ENCODE results near the gene CEBPZOS. TPM values are rescaled to one million over a fixed set of nuclear protein-coding genes. Genes with fewer than 3 reads are reported as not detected.

Gene CEBPZOS
- total RNA-seq, 3 donors from 2014 or later (not counting 1 experiment from before 2014, with no cell fraction given): 30.3 to 37.0 (median 30.9) TPM

GRCh38 chr2:37156857-37157714 lies 39.2 kb upstream of the CEBPZOS start, which contains the start of gene EIF2AK2:
Gene EIF2AK2 (minus strand): TSS chr2:37156980. CDS start chr2:37147806, 9,174 bp downstream.
- H3K4me3 Mint-ChIP-seq: peak within 1 kb of the TSS; percentile 94
- intact Hi-C loops (cut with micrococcal nuclease): loop anchor here (2.0 to 10.0 kb wide), 2 partner anchors 40 to 718 kb away; partner anchors contain the start of gene CEBPZOS
- Histone ChIP-seq H3K27ac (ENCODE audit: low read length) (peak within 1 kb of the TSS; percentile 63), H3K9me3 (ENCODE audit: control insufficient read depth, insufficient read depth, low read length) (no peaks in the 10 kb centered on the region), H3K4me1 (ENCODE audit: control insufficient read depth, insufficient read depth, low read length) (peaks cover 19% of the 10 kb centered on the region), H3K36me3 (ENCODE audit: control insufficient read depth, insufficient read depth, low read length) (peaks cover 3% of the 10 kb centered on the region), H3K4me3 (ENCODE audit: low read length) (peak within 1 kb of the TSS; percentile 87), H3K27me3 (ENCODE audit: control insufficient read depth, insufficient read depth, low read length) (no peaks in the 10 kb centered on the region)
- peak within 1 kb of the TSS; percentile 87 to 89 for H3K27ac Mint-ChIP-seq
- H3K36me3 Mint-ChIP-seq: no peaks in the 10 kb centered on the region
- TF ChIP-seq, protein P1, sequence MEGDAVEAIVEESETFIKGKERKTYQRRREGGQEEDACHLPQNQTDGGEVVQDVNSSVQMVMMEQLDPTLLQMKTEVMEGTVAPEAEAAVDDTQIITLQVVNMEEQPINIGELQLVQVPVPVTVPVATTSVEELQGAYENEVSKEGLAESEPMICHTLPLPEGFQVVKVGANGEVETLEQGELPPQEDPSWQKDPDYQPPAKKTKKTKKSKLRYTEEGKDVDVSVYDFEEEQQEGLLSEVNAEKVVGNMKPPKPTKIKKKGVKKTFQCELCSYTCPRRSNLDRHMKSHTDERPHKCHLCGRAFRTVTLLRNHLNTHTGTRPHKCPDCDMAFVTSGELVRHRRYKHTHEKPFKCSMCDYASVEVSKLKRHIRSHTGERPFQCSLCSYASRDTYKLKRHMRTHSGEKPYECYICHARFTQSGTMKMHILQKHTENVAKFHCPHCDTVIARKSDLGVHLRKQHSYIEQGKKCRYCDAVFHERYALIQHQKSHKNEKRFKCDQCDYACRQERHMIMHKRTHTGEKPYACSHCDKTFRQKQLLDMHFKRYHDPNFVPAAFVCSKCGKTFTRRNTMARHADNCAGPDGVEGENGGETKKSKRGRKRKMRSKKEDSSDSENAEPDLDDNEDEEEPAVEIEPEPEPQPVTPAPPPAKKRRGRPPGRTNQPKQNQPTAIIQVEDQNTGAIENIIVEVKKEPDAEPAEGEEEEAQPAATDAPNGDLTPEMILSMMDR (IDR thresholded peaks at IDR 0.05): no peak
- WGBS (ENCODE audit: insufficient coverage): 11% methylated on average over 49 of the region's 55 CpGs
- DNase-seq (peak; percentile 70 to 90), ATAC-seq (peak; percentile 97)
- no peaks in the 10 kb centered on the region for H3K9me3 Mint-ChIP-seq
- H3K4me1 Mint-ChIP-seq: peaks cover 37 to 39% of the 10 kb centered on the region in 2 donors
- no peaks in the 10 kb centered on the region for H3K27me3 Mint-ChIP-seq (ENCODE audit: low read depth in 2 of 2)

- Histone ChIP-seq H3K9me3 (ENCODE audit: control insufficient read depth, insufficient read depth, low read length) (no peaks in the 10 kb centered on the region), H3K27me3 (ENCODE audit: control insufficient read depth, insufficient read depth, low read length) (no peaks in the 10 kb centered on the region), H3K36me3 (ENCODE audit: control insufficient read depth, insufficient read depth, low read length) (no peaks in the 10 kb centered on the region), H3K27ac (ENCODE audit: low read length) (no peak overlapping the region), H3K4me3 (ENCODE audit: low read length) (no peak overlapping the region), H3K4me1 (ENCODE audit: control insufficient read depth, insufficient read depth, low read length) (no peaks in the 10 kb centered on the region)
- TF ChIP-seq, protein P1 (IDR thresholded peaks at IDR 0.05): no peak
- peaks cover 9% of the 10 kb centered on the region for H3K36me3 Mint-ChIP-seq
- DNase-seq (no peak), ATAC-seq (no peak)
- H3K4me1 Mint-ChIP-seq: no peaks in the 10 kb centered on the region
- no peak overlapping the region for H3K4me3 Mint-ChIP-seq
- WGBS (ENCODE audit: insufficient coverage): no CpG with 5 or more reads among the region's 1 CpG
- intact Hi-C loops (cut with micrococcal nuclease): no loop called here
- H3K27ac Mint-ChIP-seq: no peak overlapping the region
- peaks cover 4 to 5% of the 10 kb centered on the region in 2 donors for H3K9me3 Mint-ChIP-seq
- no peaks in the 10 kb centered on the region for H3K27me3 Mint-ChIP-seq (ENCODE audit: low read depth in 2 of 2)
Observed at GRCh38 chr2:37164757-37165156, 31.5 kb upstream of the CEBPZOS start.

DNA sequence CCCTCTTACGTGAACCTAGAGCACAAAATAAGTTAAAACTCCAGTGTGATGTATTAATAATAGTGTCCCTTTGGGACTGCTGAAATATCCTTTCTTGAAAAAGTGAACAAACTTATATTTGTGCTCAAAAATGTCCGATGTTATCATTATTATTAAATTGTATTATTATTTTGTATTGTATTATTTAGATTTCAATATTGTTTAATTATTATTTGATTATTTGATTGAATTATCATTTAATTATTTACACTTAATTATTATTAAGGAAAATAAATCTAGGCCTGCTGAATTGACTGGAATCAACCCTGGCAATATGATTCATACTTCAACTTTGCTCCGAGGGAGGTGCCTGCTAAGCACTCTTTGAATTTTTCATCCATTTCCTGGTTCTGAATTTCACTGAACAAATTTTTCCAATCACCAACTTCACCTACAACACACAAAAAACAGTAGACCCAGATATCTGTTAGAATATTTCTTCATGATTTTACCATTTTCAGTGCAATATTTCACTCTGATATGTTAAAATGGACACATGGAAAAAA lies 28.6 kb upstream of the CEBPZOS start:
- no peaks in the 10 kb centered on the region for H3K36me3 ChIP-seq (ENCODE audit: control insufficient read depth, insufficient read depth, low read length)
- no peak overlapping the region for H3K4me3 Mint-ChIP-seq
- no peak overlapping the region for H3K4me3 ChIP-seq (ENCODE audit: low read length)
- no peaks in the 10 kb centered on the region for H3K9me3 ChIP-seq (ENCODE audit: control insufficient read depth, insufficient read depth, low read length)
- 100% methylated on average over 1 of the region's 3 CpGs for WGBS (ENCODE audit: insufficient coverage)
- no peaks in the 10 kb centered on the region for H3K4me1 ChIP-seq (ENCODE audit: control insufficient read depth, insufficient read depth, low read length)
- ATAC-seq: no peak
- intact Hi-C loops (cut with micrococcal nuclease): no loop called here
- H3K27ac ChIP-seq (ENCODE audit: low read length): no peak overlapping the region
- peaks cover 9% of the 10 kb centered on the region for H3K36me3 Mint-ChIP-seq
- TF ChIP-seq, protein P1 (IDR thresholded peaks at IDR 0.05): no peak
- H3K4me1 Mint-ChIP-seq: no peaks in the 10 kb centered on the region
- peaks cover 4 to 5% of the 10 kb centered on the region in 2 donors for H3K9me3 Mint-ChIP-seq
- no peaks in the 10 kb centered on the region for H3K27me3 Mint-ChIP-seq (ENCODE audit: low read depth in 2 of 2)
- no peak overlapping the region for H3K27ac Mint-ChIP-seq
- no peak for DNase-seq
- H3K27me3 ChIP-seq (ENCODE audit: control insufficient read depth, insufficient read depth, low read length): no peaks in the 10 kb centered on the region

Measured in natural killer cell (primary cell).